ENCODE measurements around the gene WDR88. TPM values are rescaled to one million over a fixed set of nuclear protein-coding genes. Genes with fewer than 3 reads are reported as not detected.

The WDR88 gene
- total and polyA plus RNA-seq, 10 of the 15 experiments (the other 5 are each of a cell fraction or from before 2014, with no cell fraction given), result 0.19 to 0.34 TPM; not detected in 8

- no peak for TF ChIP-seq JUND (IDR thresholded peaks at IDR 0.05; ENCODE audit: low read depth, low read length)
- TF ChIP-seq MEF2A (IDR thresholded peaks at IDR 0.05; ENCODE audit: insufficient read depth, low read depth, low read length), result no peak
Measured at GRCh38 chr19:33193865-33194362, 62.0 kb downstream of the WDR88 start, which contains the start of gene LRP3 (continued).

- Histone ChIP-seq H3K4me2 (ENCODE audit: control insufficient read depth, insufficient read depth) (no peak overlapping the region), H3K9me3 (replicated peaks; ENCODE audit: control insufficient read depth, insufficient read depth, low read length) (no peaks in the 10 kb centered on the region), H3K79me2 (ENCODE audit: control insufficient read depth, insufficient read depth, low read length) (no peaks in the 10 kb centered on the region), H3K27me3 (replicated peaks in 1 of 2; ENCODE audit: control insufficient read depth in 2 of 2, insufficient read depth in 2 of 2, low read length in 1 of 2) (peaks cover 0 to 5% of the 10 kb centered on the region in 2 experiments; a peak in 3 of 4 replicates), H3K36me3 (ENCODE audit: control insufficient read depth in 2 of 2, insufficient read depth in 2 of 2, low read length in 1 of 2) (no peaks in the 10 kb centered on the region), H3K27ac (ENCODE audit: control insufficient read depth, insufficient read depth) (no peak overlapping the region), H3K9ac (ENCODE audit: control insufficient read depth, insufficient read depth, low read length) (no peak overlapping the region), H3K4me1 (ENCODE audit: control insufficient read depth, insufficient read depth, low read length) (peaks cover 5% of the 10 kb centered on the region), H3K4me3 (no peak overlapping the region), H4K20me1 (ENCODE audit: control insufficient read depth, insufficient read depth) (no peaks in the 10 kb centered on the region), H2AFZ (ENCODE audit: control insufficient read depth, low read depth, low read length) (no peak overlapping the region)
- ChIA-PET RAD21 (ENCODE audit: unreplicated experiment) (no interaction called here), SMC1A (ENCODE audit: uncharacterized antibody, unreplicated experiment) (no interaction called here), CTCF (interaction anchor here (1.0 kb wide), 1 partner anchor 11 kb away, joined by 3 read pairs; no protein-coding TSS in a partner anchor), POLR2A (no interaction called here)
- ATAC-seq (no peak), DNase-seq (ENCODE audit: low read depth, low spot score) (no peak), FAIRE-seq (no peak)
- WGBS (ENCODE audit: insufficient coverage, insufficient replicate concordance, low lambda C conversion rate, missing lambda C conversion rate), result 7% methylated on average over 41 of the region's 57 CpGs
- no TSS peak for BruUV-seq (replicated peaks)
- TF ChIP-seq KLF5 (IDR thresholded peaks at IDR 0.05; ENCODE audit: partially characterized antibody) (no peak), NFYB (IDR thresholded peaks at IDR 0.05; ENCODE audit: insufficient read depth, low read depth, low read length) (no peak), RAD51 (IDR thresholded peaks at IDR 0.05) (no peak), TBL1XR1 (IDR thresholded peaks at IDR 0.05; ENCODE audit: low read depth, low read length) (no peak)
- in situ Hi-C loops (cut with MboI) (no loop called here), intact Hi-C loops (cut with micrococcal nuclease; ENCODE audit: unreplicated experiment) (no loop called here)
Measured at GRCh38 chr19:33194532-33194885, 62.6 kb downstream of the WDR88 start.

Data from GM12878 (cell line).